Activated CD4-positive, alpha-beta T cell treated with anti-CD3 and anti-CD28 coated beads, Interleukin-2, amount 50 U/mL, for 4 hours (primary cell): ENCODE results near the gene BCL11A.

ENCODE experiments used
- DNase-seq, 2 experiments: peaks; one replicate each; pipeline ENCODE4 v3.0.0-alpha.2; 2020

Gene BCL11A

GRCh38 chr2:60522462-60522861 is 31.0 kb downstream of the BCL11A start:
- DNase-seq, result no peak

GRCh38 chr2:60521626-60522025 is 31.8 kb downstream of the BCL11A start:
- DNase-seq, result no peak

GRCh38 chr2:60520917-60521539 is 32.4 kb downstream of the BCL11A start:
- DNase-seq, result no peak

GRCh38 chr2:60520151-60520876 is 33.1 kb downstream of the BCL11A start:
- DNase-seq, result no peak

- no peak for DNase-seq
Observed at GRCh38 chr2:60519231-60519863, 34.1 kb downstream of the BCL11A start.

- no peak for DNase-seq
Observed at GRCh38 chr2:60518567-60518966, 34.9 kb downstream of the BCL11A start.

GRCh38 chr2:60517446-60517845 is 36.0 kb downstream of the BCL11A start:
- DNase-seq, result no peak

- DNase-seq, result no peak
Observed at GRCh38 chr2:60516826-60517225, 36.6 kb downstream of the BCL11A start.

GRCh38 chr2:60516383-60516811 is 37.1 kb downstream of the BCL11A start:
- DNase-seq, result no peak

- no peak for DNase-seq
Observed at GRCh38 chr2:60515721-60516226, 37.7 kb downstream of the BCL11A start.

GRCh38 chr2:60513996-60514395 is 39.5 kb downstream of the BCL11A start:
- DNase-seq, result no peak

- no peak for DNase-seq
Observed at GRCh38 chr2:60513191-60513590, 40.3 kb downstream of the BCL11A start.

- DNase-seq, result no peak
Observed at GRCh38 chr2:60512641-60513040, 40.8 kb downstream of the BCL11A start.

GRCh38 chr2:60512062-60512622 is 41.3 kb downstream of the BCL11A start:
- no peak for DNase-seq

GRCh38 chr2:60510713-60511112 is 42.7 kb downstream of the BCL11A start:
- no peak for DNase-seq

GRCh38 chr2:60509066-60509465 is 44.4 kb downstream of the BCL11A start:
- no peak for DNase-seq

GRCh38 chr2:60508339-60508917 is 45.0 kb downstream of the BCL11A start:
- DNase-seq, result no peak

- no peak for DNase-seq
Observed at GRCh38 chr2:60507211-60507965, 46.1 kb downstream of the BCL11A start.

- DNase-seq, result no peak
Observed at GRCh38 chr2:60505880-60506260, 47.6 kb downstream of the BCL11A start.

- DNase-seq, result no peak
Observed at GRCh38 chr2:60505240-60505879, 48.1 kb downstream of the BCL11A start.

- DNase-seq, result no peak
Observed at GRCh38 chr2:60504049-60504448, 49.4 kb downstream of the BCL11A start.

GRCh38 chr2:60502144-60502543 is 51.3 kb downstream of the BCL11A start:
- no peak for DNase-seq
